SK-N-SH (cell line): ENCODE data around the gene LRIT2. TPM values are rescaled to one million over a fixed set of nuclear protein-coding genes. Genes with fewer than 3 reads are reported as not detected.

Experiments
- CTCF ChIA-PET: fragments of 300-600, 350-600 bp; formaldehyde crosslinking; extraction: SDS; loops from one replicate; lab custom pipeline; 2021; lab: Yijun Ruan, JAX
- POLR2A ChIA-PET: fragments of 350-600 bp; sonication (Branson Sonifier 250); formaldehyde crosslinking; extraction: SDS; loops from one replicate; lab custom pipeline; 2020; ENCODE audit warnings: antibody characterized with exemption, inconsistent platforms; lab: Yijun Ruan, JAX
- DNase-seq: peaks from one replicate; pipeline ENCODE4 v3.0.0; 2012
- H2AFZ ChIP-seq: fragments of 200-600 bp; sonication (generic); 2 replicates; pipeline ENCODE4 v1.8.1; 2016; ENCODE audit warnings: antibody characterized with exemption, mild to moderate bottlenecking, low read depth
- H3F3A ChIP-seq: fragments of 200-600 bp; sonication (generic); replicated peaks from 2 replicates; pipeline ENCODE3; 2016; ENCODE audit warnings: antibody characterized with exemption, mild to moderate bottlenecking; ENCODE audit not compliant: insufficient read depth
- H3K27ac ChIP-seq, 2 experiments: fragments of 200-500 bp in 1 of 2; fragments of 200-600 bp in 1 of 2; sonication (Bioruptor generic) in 1 of 2; sonication (generic), shearing (Covaris generic) in 1 of 2; 2 replicates each; pipeline versions ENCODE4 v1.5.1 to v1.6.1; 2014 to 2016; ENCODE audit warnings: low read depth in 2 of 2, inconsistent platforms in 1 of 2, low read length in 1 of 2, mild to moderate bottlenecking in 1 of 2, mixed read lengths in 1 of 2
- H3K27me3 ChIP-seq: fragments of 200-600 bp; sonication (generic), shearing (Covaris generic); 2 replicates; pipeline ENCODE4 v1.6.1; 2016; ENCODE audit warnings: mixed run types; ENCODE audit not compliant: insufficient read depth
- H3K36me3 ChIP-seq, 2 experiments: fragments of 200-500 bp in 1 of 2; fragments of 200-600 bp in 1 of 2; sonication (Bioruptor generic) in 1 of 2; sonication (generic) in 1 of 2; replicated peaks in 1 of 2; 2 replicates each; pipeline versions ENCODE3 to v1.5.1; 2014 to 2016; ENCODE audit warnings: low read length in 1 of 2, mild to moderate bottlenecking in 1 of 2; ENCODE audit not compliant: insufficient read depth in 2 of 2, control insufficient read depth in 1 of 2
- H3K4me1 ChIP-seq, 2 experiments: fragments of 200-500 bp in 1 of 2; fragments of 200-600 bp in 1 of 2; sonication (Bioruptor generic) in 1 of 2; sonication (generic), shearing (Covaris generic) in 1 of 2; 2 replicates each; pipeline versions ENCODE4 v1.5.1 to v1.6.1; 2014 to 2016; ENCODE audit warnings: low read depth in 1 of 2, low read length in 1 of 2, mixed run types in 1 of 2; ENCODE audit not compliant: insufficient read depth in 2 of 2, control insufficient read depth in 1 of 2
- H3K4me2 ChIP-seq: fragments of 200-600 bp; sonication (generic), shearing (Covaris generic); 2 replicates; pipeline ENCODE4 v1.6.1; 2017; ENCODE audit warnings: mixed run types
- H3K4me3 ChIP-seq, 2 experiments: fragments of 200-500 bp in 1 of 2; fragments of 200-600 bp in 1 of 2; sonication (Bioruptor generic) in 1 of 2; sonication (generic), shearing (Covaris generic) in 1 of 2; 2 replicates each; pipeline versions ENCODE4 v1.5.1 to v1.8.1; 2014 to 2016; ENCODE audit warnings: low read depth in 2 of 2, inconsistent platforms in 1 of 2, low read length in 1 of 2, mild to moderate bottlenecking in 1 of 2, mixed read lengths in 1 of 2, moderate library complexity in 1 of 2
- H3K79me2 ChIP-seq: fragments of 200-600 bp; sonication (generic); 2 replicates; pipeline ENCODE4 v1.8.1; 2017; ENCODE audit warnings: mild to moderate bottlenecking; ENCODE audit not compliant: insufficient read depth
- H3K9ac ChIP-seq: fragments of 200-600 bp; sonication (generic); 2 replicates; pipeline ENCODE4 v1.6.1; 2017; ENCODE audit warnings: mixed run types
- H3K9me2 ChIP-seq: fragments of 200-600 bp; sonication (generic); 2 replicates; pipeline ENCODE4 v1.6.1; 2017; ENCODE audit warnings: mixed run types
- H3K9me3 ChIP-seq: fragments of 200-600 bp; sonication (generic); 2 replicates; pipeline ENCODE4 v1.6.1; 2017; ENCODE audit warnings: mixed run types, mild to moderate bottlenecking, moderate library complexity
- H4K20me1 ChIP-seq: fragments of 200-600 bp; sonication (generic); 2 replicates; pipeline ENCODE4 v1.6.1; 2017; ENCODE audit warnings: mild to moderate bottlenecking, mixed run types; ENCODE audit not compliant: insufficient read depth
- ELF1 ChIP-seq: IDR thresholded peaks from 2 replicates; pipeline ENCODE4 v1.4.0; 2012
- FOSL2 ChIP-seq: IDR thresholded peaks from 2 replicates; pipeline ENCODE4 v1.4.0; 2012; ENCODE audit warnings: low read depth, mild to moderate bottlenecking, moderate library complexity, borderline replicate concordance
- FOXJ3 ChIP-seq: sonication (generic); formaldehyde crosslinking; IDR thresholded peaks from 2 replicates; pipeline ENCODE4 v1.5.1; 2020; ENCODE audit warnings: mild to moderate bottlenecking, missing genetic modification reagents
- FOXM1 ChIP-seq: IDR thresholded peaks from 2 replicates; pipeline ENCODE4 v1.4.0; 2012; ENCODE audit warnings: low read depth, mild to moderate bottlenecking
- GABPA ChIP-seq: IDR thresholded peaks from 2 replicates; pipeline ENCODE4 v1.4.0; 2012; ENCODE audit warnings: low read depth, mild to moderate bottlenecking
- GATA2 ChIP-seq: sonication (generic); formaldehyde crosslinking; IDR thresholded peaks from 2 replicates; pipeline ENCODE4 v1.5.0; 2020; ENCODE audit warnings: mild to moderate bottlenecking, missing genetic modification reagents
- JUND ChIP-seq: IDR thresholded peaks from 2 replicates; pipeline ENCODE4 v1.4.0; 2012
- MEF2A ChIP-seq: IDR thresholded peaks from 2 replicates; pipeline ENCODE4 v1.4.0; 2012; ENCODE audit warnings: low read depth, borderline replicate concordance
- MXI1 ChIP-seq: IDR thresholded peaks from 2 replicates; pipeline ENCODE4 v1.6.1; 2012; ENCODE audit warnings: mild to moderate bottlenecking, low read depth, low read length, improper control_type of control experiment
- NRF1 ChIP-seq: IDR thresholded peaks from 2 replicates; pipeline ENCODE4 v1.6.1; 2012; ENCODE audit warnings: low read depth, mild to moderate bottlenecking, low read length
- POLR2AphosphoS5 ChIP-seq: IDR thresholded peaks from 2 replicates; pipeline ENCODE4 v1.6.1; 2012; ENCODE audit warnings: low read depth, low read length
- RFX5 ChIP-seq: IDR thresholded peaks from 2 replicates; pipeline ENCODE4 v1.6.1; 2012; ENCODE audit warnings: mild to moderate bottlenecking, improper control_type of control experiment, low read length
- TEAD4 ChIP-seq: IDR thresholded peaks from 2 replicates; pipeline ENCODE4 v1.4.0; 2012; ENCODE audit warnings: mild to moderate bottlenecking, borderline replicate concordance; ENCODE audit not compliant: insufficient read depth
- WGBS: methylation state at CpG from one replicate; pipeline ENCODE4 v1.1.6; 2017; ENCODE audit warnings: low lambda C conversion rate; 5-methylcytosine and 5-hydroxymethylcytosine counted together
- polyA plus RNA-seq, 3 experiments: library from polyadenylated mRNA; depleted of rRNA; stranded (reverse); fragments of >200 nt; gene quantifications; 2 replicates each; pipeline ENCODE4 v1.2.3, GENCODE V29; 2012
- TF ChIP-seq, protein P1 (sequence below): IDR thresholded peaks from 2 replicates; pipeline ENCODE4; 2012
- TF ChIP-seq, protein P2 (sequence below): IDR thresholded peaks from 2 replicates; pipeline ENCODE4 v1.4.0; 2012; ENCODE audit warnings: low read depth
- TF ChIP-seq, protein P3 (sequence below): IDR thresholded peaks from 2 replicates; pipeline ENCODE4 v1.6.1; 2012; ENCODE audit warnings: mild to moderate bottlenecking, low read depth, low read length, moderate library complexity
- TF ChIP-seq, protein P4 (sequence below): fragments of 150-350 bp; IDR thresholded peaks from 2 replicates; pipeline ENCODE4 v1.6.1; 2017; ENCODE audit warnings: antibody characterized with exemption, low read length, low read depth, borderline replicate concordance

LRIT2 gene
- polyA plus RNA-seq, 1 of the 3 experiments (the other 2 are of a cell fraction): not detected

DNA sequence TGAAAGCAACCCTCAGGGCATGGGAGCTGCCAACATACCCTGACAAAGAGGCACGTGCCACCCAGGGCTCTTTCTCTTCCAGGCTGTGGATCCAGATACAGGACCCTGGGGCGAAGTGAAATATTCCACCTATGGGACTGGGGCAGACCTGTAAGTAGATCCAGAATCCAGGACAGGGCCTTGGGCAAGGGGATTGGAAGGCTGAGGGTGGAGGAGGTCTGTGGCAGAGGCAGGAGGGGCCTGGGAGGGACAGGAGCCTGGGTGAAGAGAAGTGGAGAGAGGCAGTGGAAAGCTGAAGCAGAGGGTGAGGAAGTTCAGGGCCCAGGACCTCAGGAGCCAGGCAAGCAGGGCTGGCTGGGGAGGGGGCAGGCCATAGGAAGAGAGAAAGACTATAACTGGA is 13.8 kb downstream of the LRIT2 start:
- Histone ChIP-seq H3K9ac (no peak overlapping the region), H3K27me3 (no peaks in the 10 kb centered on the region), H3K9me3 (no peaks in the 10 kb centered on the region), H3K36me3 (no peaks in the 10 kb centered on the region), H3F3A (no peaks in the 10 kb centered on the region), H2AFZ (no peak overlapping the region), H3K4me3 (no peak overlapping the region), H3K9me2 (no peaks in the 10 kb centered on the region), H3K4me1 (no peaks in the 10 kb centered on the region), H3K27ac (no peak overlapping the region), H3K4me2 (no peak overlapping the region), H4K20me1 (no peaks in the 10 kb centered on the region), H3K79me2 (no peaks in the 10 kb centered on the region)
- ChIA-PET POLR2A (no interaction called here), CTCF (interaction anchor here (1.2 to 1.3 kb wide), 2 partner anchors 11 to 93 kb away, joined by 3 to 4 read pairs; no protein-coding TSS in a partner anchor)
- TF ChIP-seq FOSL2 (no peak), FOXM1 (no peak), GATA2 (CRISPR knock-in tag) (no peak), MEF2A (no peak), TEAD4 (no peak), FOXJ3 (no peak), RFX5 (no peak), POLR2AphosphoS5 (no peak), GABPA (no peak), MXI1 (no peak), JUND (no peak), ELF1 (no peak), NRF1 (no peak)
- TF ChIP-seq, protein P1, sequence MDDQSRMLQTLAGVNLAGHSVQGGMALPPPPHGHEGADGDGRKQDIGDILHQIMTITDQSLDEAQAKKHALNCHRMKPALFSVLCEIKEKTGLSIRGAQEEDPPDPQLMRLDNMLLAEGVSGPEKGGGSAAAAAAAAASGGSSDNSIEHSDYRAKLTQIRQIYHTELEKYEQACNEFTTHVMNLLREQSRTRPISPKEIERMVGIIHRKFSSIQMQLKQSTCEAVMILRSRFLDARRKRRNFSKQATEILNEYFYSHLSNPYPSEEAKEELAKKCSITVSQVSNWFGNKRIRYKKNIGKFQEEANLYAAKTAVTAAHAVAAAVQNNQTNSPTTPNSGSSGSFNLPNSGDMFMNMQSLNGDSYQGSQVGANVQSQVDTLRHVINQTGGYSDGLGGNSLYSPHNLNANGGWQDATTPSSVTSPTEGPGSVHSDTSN: no peak
- TF ChIP-seq, protein P2, sequence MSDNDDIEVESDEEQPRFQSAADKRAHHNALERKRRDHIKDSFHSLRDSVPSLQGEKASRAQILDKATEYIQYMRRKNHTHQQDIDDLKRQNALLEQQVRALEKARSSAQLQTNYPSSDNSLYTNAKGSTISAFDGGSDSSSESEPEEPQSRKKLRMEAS: no peak
- TF ChIP-seq, protein P3, sequence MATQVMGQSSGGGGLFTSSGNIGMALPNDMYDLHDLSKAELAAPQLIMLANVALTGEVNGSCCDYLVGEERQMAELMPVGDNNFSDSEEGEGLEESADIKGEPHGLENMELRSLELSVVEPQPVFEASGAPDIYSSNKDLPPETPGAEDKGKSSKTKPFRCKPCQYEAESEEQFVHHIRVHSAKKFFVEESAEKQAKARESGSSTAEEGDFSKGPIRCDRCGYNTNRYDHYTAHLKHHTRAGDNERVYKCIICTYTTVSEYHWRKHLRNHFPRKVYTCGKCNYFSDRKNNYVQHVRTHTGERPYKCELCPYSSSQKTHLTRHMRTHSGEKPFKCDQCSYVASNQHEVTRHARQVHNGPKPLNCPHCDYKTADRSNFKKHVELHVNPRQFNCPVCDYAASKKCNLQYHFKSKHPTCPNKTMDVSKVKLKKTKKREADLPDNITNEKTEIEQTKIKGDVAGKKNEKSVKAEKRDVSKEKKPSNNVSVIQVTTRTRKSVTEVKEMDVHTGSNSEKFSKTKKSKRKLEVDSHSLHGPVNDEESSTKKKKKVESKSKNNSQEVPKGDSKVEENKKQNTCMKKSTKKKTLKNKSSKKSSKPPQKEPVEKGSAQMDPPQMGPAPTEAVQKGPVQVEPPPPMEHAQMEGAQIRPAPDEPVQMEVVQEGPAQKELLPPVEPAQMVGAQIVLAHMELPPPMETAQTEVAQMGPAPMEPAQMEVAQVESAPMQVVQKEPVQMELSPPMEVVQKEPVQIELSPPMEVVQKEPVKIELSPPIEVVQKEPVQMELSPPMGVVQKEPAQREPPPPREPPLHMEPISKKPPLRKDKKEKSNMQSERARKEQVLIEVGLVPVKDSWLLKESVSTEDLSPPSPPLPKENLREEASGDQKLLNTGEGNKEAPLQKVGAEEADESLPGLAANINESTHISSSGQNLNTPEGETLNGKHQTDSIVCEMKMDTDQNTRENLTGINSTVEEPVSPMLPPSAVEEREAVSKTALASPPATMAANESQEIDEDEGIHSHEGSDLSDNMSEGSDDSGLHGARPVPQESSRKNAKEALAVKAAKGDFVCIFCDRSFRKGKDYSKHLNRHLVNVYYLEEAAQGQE: no peak
- TF ChIP-seq, protein P4, sequence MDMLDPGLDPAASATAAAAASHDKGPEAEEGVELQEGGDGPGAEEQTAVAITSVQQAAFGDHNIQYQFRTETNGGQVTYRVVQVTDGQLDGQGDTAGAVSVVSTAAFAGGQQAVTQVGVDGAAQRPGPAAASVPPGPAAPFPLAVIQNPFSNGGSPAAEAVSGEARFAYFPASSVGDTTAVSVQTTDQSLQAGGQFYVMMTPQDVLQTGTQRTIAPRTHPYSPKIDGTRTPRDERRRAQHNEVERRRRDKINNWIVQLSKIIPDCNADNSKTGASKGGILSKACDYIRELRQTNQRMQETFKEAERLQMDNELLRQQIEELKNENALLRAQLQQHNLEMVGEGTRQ: no peak
- no peak for DNase-seq
- WGBS: 31% methylated on average over 2 of the region's 2 CpGs
